ENCODE data around the gene HPX. TPM values are rescaled to one million over a fixed set of nuclear protein-coding genes. Genes with fewer than 3 reads are reported as not detected.

The HPX gene
- total RNA-seq, 1 donor from 2014 or later = not detected

DNA sequence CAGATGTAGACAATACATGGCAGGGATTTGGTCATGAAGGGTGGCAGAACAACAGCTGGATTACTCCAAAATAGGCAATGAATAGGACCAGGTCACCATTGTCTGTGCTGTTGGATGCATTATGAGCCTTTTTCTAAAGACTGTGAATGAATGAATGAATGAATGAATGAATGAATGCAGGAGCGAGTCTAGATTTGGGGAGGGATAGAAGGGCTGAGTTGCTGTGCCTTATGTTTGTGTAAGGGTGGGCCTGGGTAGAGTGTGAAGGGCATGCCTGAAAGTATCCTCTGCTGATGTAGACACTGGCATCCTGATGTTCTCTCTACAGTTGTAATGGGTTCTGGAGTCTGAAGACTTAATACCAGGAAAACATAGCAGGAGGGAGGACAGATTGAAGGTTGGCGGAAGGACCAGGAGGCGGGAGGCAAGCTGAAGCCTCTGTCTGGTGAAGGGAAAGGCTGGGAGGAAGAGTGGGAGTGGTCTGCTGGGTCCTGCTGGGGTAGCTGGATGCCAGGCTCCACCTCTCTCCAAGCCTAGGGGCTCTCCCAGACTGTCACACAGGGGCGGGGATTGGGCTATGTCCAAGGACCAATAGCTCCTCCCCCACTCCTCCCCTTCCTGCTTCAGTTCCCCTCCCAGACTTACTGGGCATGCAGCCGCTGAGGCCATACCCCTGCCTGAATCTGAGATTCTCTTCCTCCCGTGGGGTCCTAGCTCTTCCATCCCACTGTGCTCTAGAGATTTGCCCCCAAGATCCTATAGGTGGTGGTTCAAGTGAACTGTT, 28.1 kb upstream of the HPX start:
- ATAC-seq (peak; percentile 83), DNase-seq (peak; percentile 90)
- intact Hi-C loops (cut with micrococcal nuclease) = no loop called here

GRCh38 chr11:6459099-6459450, 18.3 kb upstream of the HPX start:
- ATAC-seq = no peak
- intact Hi-C loops (cut with micrococcal nuclease) = no loop called here
- DNase-seq = no peak

- no peak for DNase-seq
- ATAC-seq = no peak
- intact Hi-C loops (cut with micrococcal nuclease) = no loop called here
Observed at GRCh38 chr11:6458352-6459098, 17.7 kb upstream of the HPX start.

DNA sequence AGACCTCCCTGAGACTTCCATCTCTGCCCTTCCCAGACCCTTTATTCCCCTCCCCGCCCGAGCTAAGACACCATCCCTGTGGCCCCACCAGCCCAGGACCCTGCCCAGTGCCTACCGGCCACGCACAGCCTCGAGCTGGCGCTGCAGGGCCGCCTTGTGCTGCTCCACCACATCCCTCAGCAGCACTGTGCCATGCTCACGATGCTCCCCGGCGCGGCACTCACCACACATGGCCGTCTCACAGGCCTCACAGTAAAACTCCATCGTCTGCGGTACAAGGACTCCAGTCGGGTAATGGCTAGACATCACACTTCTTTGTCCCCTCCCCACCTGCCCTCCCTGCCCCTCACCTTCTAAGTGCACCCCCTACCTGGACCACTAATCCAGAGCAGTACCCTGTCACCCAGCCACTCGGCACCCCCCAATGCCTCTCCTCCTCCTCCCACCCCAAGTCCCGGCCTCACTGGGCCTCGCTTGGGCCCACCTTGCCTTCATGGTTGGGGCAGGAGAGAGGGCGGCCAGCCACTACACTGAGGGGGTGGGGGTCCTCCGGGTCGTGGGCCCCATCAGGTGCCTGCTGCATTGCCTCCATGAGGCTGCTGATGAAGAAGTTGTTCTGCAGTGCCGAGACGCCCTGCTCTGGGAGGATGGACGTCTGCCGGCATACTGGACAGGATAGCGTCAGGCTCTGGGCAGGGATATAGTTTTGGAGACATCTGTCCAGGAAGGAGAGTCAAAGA, 17.0 kb upstream of the HPX start:
- intact Hi-C loops (cut with micrococcal nuclease) = no loop called here

GRCh38 chr11:6456361-6457073, 15.7 kb upstream of the HPX start:
- DNase-seq (no peak), ATAC-seq (no peak)
- intact Hi-C loops (cut with micrococcal nuclease) = no loop called here

More for the DNA sequence above, 17.0 kb upstream of the HPX start:
- ATAC-seq (no peak), DNase-seq (no peak)

DNA sequence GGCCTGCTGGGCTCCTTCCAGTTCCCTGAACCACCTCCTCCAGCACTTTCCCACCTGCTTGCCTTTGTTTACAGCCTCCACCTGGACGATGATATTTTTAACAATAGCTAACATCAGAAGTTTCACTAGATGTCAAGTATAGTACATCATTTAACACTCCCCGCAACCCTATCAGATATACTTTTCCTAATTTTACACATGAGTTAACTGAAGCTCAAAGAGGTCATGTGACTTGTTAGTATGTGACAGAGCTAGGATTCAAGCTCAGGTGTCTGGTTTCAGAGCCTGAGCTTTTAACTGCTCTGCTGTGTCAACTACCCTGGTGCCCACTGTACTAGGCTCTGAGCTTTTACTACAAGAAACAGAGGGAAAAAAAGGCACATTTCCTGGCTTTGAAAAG, 14.3 kb upstream of the HPX start:
- intact Hi-C loops (cut with micrococcal nuclease) = no loop called here
- ATAC-seq (no peak), DNase-seq (no peak)

DNA sequence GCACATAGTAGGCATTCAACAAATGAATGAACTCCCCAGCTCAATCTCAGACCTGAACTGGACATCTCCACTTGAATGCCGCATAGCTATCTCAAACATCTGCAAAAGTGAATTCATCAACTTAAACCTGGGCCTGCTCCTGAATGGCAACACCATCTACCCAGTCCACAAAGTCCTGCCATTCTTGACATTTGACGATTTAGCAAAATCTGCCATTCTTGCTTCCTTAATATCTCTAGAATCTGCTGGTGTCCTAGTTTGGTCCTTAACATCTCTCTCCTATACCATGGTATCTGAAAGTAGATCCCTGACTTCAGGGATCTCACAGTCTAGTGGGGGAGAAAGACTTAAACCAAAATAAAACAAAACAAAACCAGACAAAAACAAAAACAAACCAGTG, 12.4 kb upstream of the HPX start:
- ATAC-seq (no peak), DNase-seq (no peak)
- intact Hi-C loops (cut with micrococcal nuclease) = no loop called here

- no peak for DNase-seq
- ATAC-seq = peak; percentile 37
- intact Hi-C loops (cut with micrococcal nuclease) = no loop called here
Observed at GRCh38 chr11:6452219-6452618, 11.4 kb upstream of the HPX start.

GRCh38 chr11:6448574-6448973, 7.8 kb upstream of the HPX start:
- ATAC-seq (no peak), DNase-seq (no peak)
- intact Hi-C loops (cut with micrococcal nuclease) = no loop called here

DNA sequence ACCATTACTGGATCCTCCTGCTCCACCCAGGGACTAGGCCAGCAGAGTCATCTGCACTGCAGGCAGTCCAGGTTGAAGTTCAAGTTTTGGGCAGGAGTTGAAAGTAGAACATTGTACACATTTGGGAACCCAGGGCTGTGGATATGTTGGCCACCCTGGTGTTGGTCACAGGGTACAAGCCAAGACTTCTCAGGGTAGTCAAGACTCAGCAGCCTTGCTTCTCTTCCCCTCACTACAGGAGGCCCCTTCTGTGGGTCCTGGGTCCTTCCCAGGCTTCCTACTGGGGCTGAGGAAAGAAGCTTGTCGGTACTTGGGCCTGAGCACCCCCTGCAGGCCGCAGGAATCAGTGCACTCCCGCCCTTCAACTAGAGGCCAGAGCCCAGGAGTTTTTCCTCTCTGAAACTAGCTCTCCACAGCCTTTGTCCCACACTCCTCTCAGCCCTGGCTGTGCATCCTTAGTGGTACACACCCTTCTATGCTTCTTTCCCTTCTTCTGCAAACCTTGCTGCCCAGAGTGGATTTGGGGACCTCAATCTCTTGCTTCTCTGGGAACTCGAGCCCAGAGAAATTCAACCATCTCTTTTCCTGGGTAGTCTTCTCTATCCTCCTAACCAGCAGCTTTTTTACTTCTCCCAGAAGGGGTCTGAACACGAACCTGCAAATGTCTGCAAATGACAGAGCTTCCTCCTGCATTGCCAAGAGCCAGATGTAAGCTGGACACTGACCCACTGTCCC, 2.6 kb upstream of the HPX start:
- ATAC-seq (peak; percentile 80), DNase-seq (peak; percentile 59)
- intact Hi-C loops (cut with micrococcal nuclease) = loop anchor here (2.0 kb wide), 1 partner anchor 65 kb away; no protein-coding TSS in a partner anchor

DNA sequence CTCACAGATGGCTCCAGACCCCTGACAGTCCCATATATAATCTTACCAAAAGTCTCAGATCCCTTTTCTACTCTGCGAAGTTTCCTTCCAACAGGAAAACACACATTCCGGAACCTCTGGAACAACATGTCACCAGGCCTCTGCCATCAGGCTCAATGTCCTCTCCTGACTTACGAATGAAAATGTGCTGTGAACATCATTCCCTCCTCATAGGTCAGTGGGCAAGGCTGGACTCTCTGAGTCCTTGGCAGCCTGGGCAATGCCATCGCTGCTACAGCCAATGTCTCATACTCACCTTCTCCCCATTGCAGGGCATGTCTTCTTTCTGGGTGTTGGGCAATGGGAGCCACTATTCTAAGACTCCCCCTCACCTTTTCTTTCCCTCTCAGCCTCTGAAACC, 1.7 kb upstream of the HPX start:
- DNase-seq = no peak
- intact Hi-C loops (cut with micrococcal nuclease) = loop anchor here (2.0 kb wide), 1 partner anchor 64 kb away; no protein-coding TSS in a partner anchor
- no peak for ATAC-seq

- DNase-seq (no peak), ATAC-seq (peak; percentile 76)
- intact Hi-C loops (cut with micrococcal nuclease) = no loop called here
Observed at GRCh38 chr11:6438979-6439571, 1.7 kb downstream of the HPX start.

DNA sequence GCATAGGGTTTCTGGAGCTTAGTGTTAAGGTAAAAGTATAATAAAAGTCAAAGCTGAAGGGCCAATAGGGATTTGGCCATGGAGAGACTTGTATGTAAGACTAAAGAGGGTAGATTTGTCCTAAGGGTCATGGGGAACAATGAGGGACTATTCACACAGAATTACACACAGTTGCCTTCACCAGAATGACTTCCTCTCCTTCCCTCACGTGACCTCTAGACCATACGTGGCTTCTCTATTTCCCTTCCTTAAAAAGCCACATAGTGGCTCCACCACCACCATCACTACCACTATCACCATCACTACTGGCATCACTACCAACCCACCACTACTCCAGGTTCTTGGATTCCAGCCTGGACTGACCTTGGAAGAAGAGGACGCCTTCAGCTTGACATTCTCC, 2.8 kb downstream of the HPX start:
- ATAC-seq (peak; percentile 31), DNase-seq (no peak)
- intact Hi-C loops (cut with micrococcal nuclease) = no loop called here

- ATAC-seq (no peak), DNase-seq (no peak)
- intact Hi-C loops (cut with micrococcal nuclease) = no loop called here
Observed at GRCh38 chr11:6437423-6437822, 3.4 kb downstream of the HPX start.

GRCh38 chr11:6433998-6434660, 6.7 kb downstream of the HPX start:
- ATAC-seq (no peak), DNase-seq (no peak)
- intact Hi-C loops (cut with micrococcal nuclease) = no loop called here

DNA sequence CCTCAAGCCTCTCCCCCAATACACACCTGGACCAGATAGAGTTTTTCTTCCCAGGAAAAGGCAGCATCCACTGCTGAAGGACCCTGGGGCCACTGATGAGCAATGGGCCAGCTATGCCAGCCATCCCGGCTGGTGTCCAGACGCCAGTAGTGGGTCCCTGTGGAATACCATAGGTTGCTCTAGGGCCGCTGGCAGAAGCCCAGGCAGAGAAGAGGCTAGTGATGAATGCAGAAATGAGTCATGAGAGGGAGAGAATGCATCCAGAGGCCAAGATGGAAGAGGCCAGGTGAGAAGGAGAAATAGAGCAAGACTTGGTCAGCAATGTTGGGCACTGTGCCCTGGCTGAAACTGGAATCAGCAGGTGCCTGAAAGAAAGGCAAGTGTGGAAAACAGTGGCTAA, 8.9 kb downstream of the HPX start:
- intact Hi-C loops (cut with micrococcal nuclease) = no loop called here
- no peak for DNase-seq
- no peak for ATAC-seq

DNA sequence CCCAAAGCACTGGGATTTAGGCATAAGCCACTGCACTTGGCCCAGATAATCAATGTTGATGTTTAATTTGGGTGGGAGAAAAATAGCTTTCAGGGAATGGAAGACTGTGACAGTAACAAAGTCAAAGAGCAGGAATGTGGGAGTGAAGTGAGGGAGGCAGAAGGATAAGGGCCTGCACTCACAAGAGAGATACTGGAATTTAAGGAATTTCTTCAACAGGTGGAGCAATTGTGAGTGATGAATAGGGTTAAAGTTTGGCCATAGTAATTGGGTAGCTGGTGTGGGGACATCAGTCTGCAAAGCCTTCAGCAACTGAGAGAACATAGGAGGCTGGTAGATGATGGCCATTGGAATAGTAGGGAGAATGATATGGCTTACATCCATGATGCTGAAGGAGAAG, 13.3 kb downstream of the HPX start:
- ATAC-seq = no peak
- no peak for DNase-seq
- intact Hi-C loops (cut with micrococcal nuclease) = no loop called here

DNA sequence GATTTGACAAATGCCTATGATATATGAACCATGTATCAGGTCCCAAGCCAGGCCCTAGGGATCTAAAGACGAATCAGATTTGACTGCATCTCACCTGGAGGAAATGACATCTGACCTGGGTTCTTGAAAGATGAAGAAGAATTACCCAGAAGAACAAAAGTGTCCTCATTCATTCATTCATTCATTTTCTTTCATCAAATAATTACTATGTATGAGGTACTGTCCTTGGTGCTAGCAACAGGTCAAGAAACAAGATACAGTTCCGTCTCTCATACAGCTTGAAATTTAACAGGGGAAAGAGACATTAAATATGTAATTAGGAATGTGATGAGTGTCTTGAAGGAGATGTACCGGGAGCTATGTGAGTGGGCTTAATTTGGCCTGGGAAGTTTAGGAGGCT, 20.1 kb downstream of the HPX start:
- ATAC-seq = no peak
- intact Hi-C loops (cut with micrococcal nuclease) = no loop called here
- no peak for DNase-seq

All from left ventricle myocardium superior (tissue), 1 donor.